KG1 (cell line): Measurements from ENCODE around the gene ELL.

Experiments used
- DNase-seq: peaks from one replicate; lab custom pipeline; 2025; lab: John Stamatoyannopoulos, UW

Gene ELL

DNA sequence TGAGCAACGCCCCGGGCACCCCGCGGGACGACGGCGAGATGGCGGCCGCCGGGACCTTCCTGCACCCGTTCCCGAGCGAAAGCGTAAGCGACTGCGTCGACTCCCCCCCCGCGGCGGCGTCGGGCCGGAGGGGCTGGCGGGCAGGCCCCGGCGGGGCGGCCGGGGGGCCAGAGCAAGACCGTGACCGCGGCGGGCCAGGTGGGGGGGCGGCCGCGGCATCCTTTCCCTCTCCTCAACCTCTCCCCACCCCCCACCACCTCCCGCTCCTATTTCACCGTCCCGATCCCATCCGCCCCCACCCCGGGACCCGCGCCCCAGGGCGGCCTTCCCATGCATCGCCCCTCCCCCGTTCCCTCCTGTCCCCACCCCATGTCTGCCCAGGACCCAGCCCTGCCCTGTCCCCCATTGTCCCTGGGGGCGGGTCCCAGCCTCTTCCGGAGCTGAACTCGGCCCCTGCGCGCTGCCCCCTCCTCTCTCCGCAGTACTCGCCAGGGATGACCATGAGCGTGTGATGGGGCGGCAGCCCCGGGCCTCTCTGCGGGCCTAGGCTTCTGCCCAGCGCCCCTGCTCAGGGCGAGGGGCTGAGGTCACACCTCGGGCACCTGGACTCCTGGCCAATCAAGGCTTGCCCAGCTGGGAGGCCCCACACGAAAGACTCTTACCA lies 88.0 kb downstream of the ELL start:
- no peak for DNase-seq

DNA sequence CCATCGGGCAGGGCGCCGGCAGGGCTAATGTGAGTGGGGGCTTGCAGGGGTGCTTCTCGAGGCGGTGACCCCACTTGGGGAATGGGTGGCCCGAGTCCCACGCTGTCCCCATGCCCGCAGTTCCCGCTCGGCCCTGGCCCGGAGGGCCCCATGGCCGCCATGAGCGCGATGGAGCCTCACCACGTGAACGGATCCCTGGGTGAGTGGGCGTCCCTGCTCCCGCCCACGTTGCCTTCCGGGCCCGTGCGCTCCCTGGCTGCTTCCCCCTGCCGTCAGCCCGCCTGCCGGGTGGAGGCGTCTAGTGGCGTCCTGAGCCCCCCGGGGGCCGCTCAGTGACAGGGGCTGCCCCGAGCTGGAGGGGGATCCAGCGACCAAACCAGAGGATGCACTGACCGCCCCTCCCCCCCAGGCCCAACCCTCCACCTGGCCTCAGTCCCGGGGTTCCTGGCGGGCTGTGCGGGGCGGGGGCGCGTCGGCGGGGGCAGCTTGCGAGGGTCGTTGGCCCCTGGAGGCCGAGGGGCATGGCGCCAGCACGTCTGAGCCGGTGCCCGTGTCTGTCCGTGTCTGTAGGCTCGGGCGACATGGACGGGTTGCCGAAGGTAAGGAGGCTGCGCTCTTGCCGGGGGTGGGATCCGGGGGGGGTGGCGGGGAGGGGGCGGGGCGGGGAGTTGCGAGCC lies 88.7 kb downstream of the ELL start:
- no peak for DNase-seq

DNA sequence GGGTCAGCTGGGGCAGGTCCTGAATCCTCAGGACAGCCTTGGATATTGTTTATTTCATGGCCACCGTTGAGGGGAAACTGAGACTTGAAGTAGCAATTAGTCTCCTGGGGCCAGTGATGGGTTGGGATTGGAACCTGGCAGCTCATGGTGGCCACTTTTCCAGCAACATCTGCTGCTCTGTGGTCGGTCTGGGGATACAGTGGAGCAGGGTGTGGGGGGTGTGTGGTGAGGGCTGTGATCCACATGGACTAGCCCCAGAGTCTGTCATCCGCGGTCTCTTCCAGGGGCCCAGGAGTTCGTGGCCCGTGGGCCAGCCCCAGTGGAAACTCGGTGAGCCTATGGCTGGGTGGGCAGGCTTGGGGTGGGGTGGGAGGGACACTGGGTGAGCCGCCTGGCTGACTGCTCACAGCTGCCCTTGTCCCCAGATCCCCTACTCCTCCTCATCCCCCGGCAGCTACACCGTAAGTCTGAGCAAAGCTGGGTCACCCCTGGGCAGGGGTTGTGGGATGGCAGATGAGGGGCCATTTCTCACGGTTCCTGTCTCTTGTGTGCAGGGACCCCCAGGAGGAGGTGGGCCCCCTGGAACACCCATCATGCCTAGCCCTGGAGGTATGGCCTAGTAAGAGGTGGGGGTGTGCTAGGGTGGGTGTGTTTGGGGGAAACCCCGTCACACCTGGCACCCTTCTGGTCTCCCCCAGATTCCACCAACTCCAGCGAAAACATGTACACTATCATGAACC lies 89.4 kb downstream of the ELL start:
- no peak for DNase-seq

DNA sequence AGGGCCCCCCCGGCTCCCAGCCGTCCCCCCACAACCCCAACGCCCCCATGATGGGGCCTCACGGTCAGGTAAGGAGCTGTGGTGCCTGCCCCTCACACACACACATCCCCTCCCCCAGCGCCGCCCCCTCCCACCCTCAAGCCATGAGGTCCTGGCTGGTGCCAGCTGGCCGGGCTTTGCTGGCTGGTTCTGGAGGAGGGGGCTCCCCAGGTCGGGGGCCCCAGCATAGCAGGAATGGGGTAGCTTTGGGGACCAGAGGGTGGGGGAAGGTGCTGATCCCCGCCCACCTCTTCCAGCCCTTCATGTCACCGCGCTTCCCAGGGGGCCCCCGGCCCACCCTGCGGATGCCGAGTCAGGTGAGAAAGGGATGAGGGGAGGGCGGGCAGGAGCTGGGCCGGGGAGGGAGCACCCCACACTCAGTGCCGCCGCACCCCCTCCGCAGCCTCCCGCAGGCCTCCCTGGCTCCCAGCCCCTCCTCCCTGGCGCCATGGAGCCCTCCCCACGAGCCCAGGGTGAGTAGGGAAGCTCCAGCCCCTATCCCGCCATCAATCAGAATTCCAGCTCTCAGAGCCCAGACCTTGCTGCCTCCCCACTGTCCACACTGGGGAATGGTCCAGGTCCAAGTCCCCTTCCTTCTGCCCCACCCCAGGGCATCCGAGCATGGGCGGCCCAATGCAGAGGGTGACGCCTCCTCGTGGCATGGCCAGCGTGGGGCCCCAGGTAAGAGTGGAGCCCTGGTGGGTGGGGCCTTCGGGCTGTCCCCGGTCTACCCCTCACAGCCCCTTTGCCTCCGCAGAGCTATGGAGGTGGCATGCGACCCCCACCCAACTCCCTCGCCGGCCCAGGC lies 90.3 kb downstream of the ELL start:
- DNase-seq, result no peak

DNA sequence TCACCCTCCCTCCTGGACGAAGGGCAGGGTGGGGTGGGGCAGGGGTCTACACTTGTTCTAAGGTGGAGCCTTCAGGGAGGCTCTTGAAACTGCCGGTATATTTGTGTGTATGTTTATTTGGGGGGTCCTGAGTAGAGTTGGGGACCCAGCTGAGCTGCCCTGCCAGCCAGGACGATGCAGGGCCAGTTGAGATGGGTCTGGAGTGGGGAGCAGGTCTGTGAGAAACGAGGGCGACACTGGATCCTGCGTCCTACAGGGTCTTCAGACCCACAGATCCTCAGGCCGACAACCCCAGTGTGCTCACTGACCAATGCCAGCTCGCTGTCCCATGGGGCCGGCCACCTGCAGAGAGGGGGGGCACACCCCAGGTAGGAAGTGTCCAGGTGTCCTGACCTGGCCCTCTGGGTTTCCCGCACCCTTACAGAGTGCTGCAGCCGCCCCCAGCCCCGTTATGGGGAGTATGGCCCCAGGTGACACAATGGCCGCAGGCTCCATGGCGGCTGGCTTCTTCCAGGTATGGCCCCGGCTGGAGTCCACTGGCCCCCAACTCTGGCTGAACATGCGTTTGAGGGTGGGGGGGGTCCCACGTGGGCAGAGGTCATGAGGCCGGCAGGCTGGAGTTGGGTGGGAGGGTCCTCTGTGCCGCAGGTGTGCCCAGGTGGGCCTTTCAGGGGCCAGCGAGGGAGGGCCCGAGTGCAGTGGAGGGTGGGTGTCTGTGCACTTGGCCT lies 91.3 kb downstream of the ELL start:
- no peak for DNase-seq

DNA sequence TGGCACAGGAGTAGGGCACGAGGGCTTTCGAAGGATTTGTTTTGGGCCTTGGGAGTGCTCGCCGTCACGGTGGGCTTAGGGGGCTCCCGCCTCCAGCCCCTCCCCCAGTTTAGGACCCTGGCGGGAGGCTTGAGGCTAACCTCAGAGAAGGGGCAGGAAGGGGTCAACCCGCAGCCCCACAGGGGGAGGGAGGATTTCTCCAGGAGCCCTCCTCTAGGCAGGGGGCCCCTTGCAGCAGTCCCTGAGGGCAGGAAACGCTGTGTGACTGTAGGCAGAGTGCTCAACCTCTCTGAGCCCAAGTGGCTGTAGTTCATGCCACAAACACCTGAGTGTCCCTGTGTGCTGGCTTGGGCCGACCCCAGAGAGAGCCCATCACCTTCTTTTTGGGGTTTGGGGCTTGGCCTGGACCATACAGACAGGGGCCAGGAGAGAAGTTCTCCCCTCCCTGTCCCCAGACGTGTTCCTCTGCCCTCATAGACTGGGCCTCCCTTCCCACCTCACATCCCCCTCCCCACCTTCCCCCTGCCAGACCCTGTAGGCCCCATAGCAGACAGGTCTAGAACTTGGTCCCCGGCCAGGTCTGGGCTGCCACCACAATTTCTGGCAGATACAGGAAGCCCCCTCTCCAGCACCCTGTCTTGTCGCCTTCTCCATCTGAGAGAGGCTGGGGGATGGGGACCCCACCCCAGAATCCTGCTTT lies 92.0 kb downstream of the ELL start:
- DNase-seq, result no peak

DNA sequence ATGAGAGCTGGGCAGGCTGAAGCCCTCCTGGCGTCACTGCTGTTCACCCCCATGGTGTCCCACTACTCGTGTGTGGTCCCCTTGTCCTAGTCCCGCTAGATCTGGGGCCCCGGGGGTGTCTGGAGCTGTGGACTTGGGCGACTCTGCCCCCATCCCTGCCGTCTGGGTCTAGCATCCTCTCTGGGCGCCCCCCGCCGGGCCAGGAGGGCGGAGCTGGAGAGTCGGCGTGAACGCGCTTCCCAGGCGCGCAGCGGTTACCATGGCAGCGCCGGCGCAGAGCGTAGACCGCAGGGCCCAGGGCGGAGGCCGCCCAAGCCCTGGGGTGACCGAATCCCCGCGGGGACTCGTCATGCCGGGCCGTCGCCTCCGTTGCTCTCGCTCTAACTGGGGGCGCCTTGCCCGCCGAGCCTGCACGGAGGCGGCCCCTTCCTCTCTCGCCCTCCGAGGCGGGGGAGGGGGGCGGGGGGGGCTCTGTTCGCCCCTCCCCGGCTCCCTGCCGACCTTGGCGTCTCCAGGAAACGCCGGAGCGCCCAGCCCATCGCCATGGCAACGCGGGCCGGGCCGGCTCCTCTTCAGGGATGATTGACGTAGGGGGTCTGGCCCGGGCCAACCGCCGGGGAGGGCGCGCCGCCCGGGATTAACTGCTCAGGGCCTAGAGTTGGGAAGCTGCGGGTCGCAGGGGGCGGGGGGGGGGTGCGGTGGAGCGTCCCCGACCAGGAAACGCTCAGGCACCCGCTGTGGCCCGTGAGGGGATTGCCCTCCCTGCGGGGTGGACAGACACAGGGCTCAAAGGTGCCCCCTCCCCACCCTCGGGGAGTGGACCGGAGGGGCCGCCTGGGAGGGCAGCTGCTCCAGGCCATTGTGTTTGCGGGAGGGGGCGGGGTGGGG lies 92.8 kb downstream of the ELL start:
- DNase-seq, result no peak

DNA sequence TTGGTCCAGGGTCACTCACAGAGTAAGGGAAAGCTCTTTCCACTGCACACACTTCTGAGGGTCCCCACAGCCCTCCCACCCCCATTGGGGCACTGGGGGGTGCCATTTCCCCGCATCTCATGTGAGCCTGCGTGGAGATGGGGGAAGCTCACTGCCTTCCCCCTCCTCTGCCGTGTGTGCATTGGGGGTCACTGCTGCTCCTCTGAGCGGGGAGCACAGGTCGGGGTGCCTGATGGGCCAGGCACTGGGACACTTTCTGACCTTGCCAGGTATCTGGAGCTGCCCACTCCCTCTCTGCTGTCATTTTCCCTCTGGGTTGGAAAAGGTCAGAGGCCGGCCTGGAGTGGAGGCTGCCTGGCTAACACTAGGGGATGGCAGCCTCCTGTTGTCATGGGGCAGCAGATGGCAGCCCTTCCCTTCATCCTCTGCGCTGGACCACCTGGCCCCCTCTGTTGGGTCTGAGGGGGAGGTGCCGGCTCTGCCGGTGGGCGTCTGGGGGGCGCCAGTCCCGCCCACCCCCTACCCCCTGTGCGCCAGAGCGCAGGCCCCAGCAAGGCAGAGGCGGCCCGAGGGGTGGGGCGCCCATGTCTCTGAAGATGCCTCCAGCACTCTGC lies 93.6 kb downstream of the ELL start:
- no peak for DNase-seq

DNA sequence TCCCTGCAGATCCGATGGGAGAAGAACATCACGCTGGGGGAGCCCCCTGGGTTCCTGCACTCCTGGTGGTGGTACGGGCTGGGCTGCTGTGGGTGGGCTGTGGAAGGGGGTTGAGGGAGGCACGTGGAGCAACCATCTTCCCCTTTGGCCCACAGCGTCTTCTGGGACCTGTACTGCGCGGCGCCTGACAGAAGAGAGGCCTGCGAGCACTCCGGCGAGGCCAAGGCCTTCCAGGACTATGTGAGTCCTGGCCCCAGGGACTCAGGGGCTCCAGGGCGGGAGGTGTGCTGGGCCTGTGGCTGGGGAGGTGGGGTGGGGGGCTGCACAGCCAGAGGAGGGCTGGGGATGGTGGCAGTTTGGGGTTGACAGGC lies 94.1 kb downstream of the ELL start:
- no peak for DNase-seq

DNA sequence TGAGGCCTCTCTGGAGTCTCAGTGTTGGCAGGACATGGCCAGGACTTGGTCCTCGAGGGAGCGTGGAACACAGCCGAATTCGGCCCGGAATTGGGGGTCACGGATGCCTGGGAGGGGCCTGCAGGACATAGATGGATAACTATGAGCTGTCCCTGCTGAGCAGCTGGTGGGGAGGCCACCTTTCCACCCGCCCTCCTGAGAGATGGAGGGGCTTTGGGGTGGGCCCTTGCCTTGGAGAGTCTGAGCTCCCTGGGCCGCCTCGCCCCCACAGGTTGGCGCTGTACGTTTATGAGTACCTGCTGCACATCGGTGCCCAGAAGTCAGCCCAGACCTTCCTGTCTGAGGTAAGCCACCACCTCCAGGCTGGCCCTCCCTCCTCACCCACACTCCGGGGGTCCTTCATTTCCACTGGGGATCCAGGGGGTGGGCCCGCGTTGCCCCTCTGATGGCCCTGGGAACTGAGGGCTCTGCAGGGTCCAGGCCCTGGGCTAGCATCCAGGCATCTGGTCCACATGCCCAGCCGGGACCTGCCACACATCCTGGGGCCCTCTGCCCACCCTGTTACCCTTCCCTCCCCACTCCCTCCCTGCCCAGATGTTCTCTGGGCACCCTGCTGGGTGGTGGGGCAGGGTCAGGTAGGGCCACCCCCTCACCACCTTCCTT lies 94.7 kb downstream of the ELL start:
- no peak for DNase-seq

DNA sequence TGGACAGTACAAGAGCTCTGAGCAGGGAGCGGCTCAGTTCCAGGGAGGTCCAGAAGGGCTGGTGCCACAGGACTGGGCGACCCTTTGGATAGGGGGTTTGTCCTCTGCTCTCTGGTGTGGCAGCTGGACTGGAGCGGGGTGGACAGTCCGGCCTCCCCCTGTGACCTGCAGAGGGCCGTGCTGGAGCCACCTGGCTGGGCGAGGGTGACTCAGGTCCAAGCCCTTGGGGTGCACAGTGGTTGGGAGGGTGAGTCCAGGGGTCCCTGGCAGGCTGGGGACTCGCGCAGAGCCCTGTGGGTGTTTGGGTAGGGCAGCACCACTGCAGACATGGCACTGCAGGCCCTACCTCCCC lies 95.5 kb downstream of the ELL start:
- no peak for DNase-seq

DNA sequence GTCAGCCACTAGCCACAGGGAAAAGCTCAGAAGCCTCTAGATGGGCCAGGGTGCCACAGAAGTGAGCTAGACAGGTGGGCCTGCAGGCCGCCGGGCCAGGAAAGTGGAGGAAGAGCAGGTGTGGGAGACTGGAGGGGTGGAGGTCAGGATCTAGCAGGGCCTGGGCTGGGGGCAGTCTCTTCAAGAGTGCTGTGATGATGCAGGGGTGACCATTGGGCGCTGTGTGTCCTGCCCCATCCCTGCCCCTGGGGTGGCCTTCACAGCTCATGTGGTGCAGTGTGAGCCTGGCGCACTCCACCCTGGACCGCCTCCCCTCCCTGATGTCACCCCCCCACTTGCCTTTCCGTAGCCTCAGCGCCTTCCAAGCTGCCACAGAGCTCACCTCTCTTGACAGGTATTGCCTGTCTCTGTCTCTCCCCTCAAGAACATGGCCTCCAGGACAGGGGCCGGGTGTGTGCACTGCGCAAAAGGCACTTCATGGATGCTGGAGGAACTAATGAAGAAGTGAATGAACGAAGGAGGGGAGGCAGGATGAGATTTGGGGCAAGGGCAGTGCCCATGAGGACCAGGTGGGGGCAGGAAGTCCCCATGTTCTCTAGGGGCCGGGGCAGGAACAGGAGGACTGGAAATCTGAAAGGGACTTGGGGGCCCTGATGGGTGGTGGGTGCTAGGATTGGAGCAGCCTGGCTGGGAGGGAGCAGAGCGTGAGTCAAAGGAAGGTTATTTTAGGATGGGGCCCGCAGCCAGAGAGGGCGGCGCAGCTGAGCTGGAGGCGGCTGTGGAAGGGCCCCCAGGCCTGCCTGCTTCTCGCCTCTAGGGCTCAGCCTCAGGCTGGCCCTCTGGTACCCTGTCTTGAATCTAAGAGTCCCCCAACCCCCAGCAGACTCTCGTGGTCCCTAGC lies 96.1 kb downstream of the ELL start:
- DNase-seq, result no peak

DNA sequence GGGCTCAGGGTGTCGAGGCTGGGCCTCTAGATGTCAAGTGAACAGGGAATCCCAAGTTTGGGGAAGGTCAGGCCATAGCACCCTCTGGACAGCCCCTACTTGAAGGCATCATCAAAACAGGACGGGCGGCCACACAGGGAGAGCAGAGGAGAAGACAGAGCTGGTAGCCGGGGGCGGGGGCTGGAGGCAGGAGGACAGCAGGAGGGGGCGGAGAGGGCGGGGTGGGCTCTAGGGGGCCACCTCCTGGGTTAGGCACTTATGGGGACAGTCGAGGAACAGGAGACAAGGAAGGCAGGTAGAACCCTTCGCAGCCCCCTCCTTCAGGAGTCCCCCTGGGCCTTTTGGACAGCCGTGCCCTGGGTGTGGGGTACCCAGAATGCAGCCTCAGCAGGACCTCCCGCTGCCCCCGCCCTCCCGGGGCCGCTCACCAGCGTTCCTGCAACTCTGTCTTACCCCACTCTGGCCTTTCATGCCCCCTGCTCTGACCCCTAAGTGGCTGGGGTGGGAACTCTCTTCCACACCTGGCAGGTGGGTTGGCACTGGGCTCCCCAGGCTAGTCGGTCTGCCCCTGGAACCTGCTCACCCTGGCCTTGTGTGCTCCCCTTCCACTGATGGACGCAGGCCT lies 96.9 kb downstream of the ELL start:
- no peak for DNase-seq

DNA sequence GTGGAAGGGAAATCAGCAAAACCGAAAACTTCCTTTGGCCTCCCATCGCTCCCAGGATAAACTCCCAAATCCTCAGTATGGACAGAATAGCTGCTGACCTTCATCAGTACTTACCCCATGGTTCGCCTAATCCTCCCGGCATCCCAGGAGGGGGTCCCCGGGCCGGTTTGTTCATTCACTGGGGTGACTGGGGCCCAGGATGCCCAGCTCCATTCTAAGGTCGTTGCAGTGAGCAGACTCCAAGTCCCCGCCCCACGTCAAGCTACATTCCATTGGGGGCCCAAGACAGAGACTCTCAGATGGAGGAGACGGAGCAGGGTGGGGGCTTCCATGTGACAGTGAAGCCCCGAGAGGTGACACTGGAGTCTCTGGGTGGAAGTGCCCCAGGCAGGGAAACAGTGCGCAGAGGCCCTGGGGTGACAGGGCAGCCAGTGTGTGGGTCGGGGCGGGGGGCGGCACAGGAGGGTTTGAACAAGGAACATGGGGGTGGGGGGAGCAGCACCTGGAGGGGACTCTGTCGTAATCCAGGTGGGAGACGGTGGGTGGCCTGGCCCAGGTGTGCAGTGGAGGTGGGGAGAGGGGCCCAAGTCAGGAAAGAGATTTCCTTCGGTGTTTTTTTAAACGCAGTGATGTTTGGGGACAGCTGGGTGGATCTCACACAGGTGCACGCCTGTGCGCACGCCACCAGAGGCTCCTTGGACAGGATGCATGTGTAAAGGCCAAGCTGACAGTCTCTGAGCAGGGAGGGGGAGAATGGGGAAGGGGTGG lies 97.6 kb downstream of the ELL start:
- DNase-seq, result no peak

DNA sequence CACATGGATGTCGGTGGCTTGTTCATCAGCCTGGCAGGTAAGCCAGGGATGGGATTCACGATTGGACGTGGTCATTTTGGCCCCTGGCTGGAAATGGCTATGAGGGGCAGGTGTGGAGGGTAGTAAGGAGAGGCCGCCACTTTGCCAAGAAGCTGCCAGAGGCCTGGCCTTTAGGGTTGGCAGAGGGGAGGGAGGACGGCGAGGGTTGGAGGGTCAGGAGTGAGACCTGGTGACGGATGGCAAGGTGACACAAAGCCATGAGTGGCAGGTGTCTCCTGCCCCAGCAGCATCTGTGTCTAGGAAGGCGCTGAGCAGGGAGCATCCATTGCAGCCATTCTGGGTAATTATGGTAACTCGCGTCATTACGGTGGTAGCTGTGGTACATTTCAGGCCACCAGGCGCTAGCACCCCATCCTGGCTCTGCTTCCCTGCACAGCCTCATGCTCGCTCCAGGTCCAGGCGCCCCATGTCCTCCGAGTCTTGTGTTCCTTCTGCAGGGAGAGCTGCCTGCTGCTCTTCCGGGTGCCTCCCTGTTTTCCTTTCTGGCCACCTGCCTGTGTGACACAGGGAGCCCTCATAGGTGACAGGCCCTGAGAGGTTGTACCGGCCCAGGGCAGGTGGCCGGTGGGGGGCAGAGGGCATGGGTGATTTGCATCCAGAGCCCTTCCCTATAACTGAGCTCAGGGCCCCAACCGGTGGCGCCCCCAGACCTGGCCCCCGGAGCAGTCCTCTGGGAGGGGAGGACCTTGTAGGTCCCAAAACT lies 98.4 kb downstream of the ELL start:
- no peak for DNase-seq

DNA sequence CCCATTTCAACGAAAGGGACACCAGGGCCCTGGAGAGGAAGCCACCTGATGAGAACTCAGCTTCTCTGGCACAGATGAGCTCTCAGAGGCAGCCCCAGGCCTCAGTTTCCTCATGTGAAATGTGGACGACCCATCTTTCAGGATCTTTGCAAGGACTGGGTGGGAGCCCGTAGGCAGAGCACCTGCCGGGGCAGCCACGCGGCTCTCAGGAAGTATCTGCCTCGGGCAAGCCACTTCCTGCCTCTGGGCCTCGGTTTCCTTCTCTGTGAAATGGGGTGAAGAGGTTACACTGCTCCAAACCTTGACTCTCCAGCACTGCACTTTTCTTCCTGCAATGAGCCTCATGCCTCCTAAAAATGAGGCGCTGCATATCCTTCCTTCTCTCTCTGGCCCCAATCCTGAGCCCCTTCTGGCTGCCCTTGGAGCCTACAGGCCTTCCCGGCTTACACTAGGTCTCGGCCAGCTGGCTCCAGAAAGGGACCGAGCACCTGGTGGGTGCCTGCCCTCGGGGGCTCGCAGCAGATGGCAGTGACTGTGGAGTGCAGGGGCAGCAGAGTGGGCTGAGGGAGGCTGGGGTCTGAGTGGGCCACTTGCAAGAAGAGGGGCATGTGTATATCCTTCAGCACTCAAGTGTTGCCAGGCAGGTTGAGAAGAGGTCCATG lies 99.2 kb downstream of the ELL start:
- peak; percentile 21 for DNase-seq
